ENCODE results near the gene TSPAN10. TPM values are rescaled to one million over a fixed set of nuclear protein-coding genes. Genes with fewer than 3 reads are reported as not detected.

TSPAN10 gene
- total and polyA plus RNA-seq, 4 donors: 0.61 to 4.7 (median 1.1) TPM

GRCh38 chr17:81656835-81657234, 19.8 kb downstream of the TSPAN10 start:
- peak in 1 of 3 donors; percentile 14 for DNase-seq
- Histone ChIP-seq H3K4me3 (no peak overlapping the region), H3K36me3 (ENCODE audit: control insufficient read depth in 4 of 4, insufficient read depth in 4 of 4, low read length in 4 of 4) (no peaks in the 10 kb centered on the region), H3K27me3 (ENCODE audit: control insufficient read depth in 3 of 3, insufficient read depth in 3 of 3, low read length in 2 of 3) (peaks cover 0 to 1% (median 0%) of the 10 kb centered on the region in 3 donors), H3K4me1 (ENCODE audit: control insufficient read depth in 5 of 5, insufficient read depth in 5 of 5, low read length in 5 of 5) (peaks cover 0 to 9% (median 0%) of the 10 kb centered on the region in 5 donors), H3K9ac (ENCODE audit: insufficient read depth in 1 of 2, low read length in 2 of 2) (no peak overlapping the region), H3K9me3 (ENCODE audit: control insufficient read depth in 4 of 4, insufficient read depth in 3 of 4, low read length in 3 of 4) (no peaks in the 10 kb centered on the region), H3K27ac (ENCODE audit: low read depth in 1 of 2, low read length in 1 of 2) (no peak overlapping the region)
- TF ChIP-seq, protein P1, sequence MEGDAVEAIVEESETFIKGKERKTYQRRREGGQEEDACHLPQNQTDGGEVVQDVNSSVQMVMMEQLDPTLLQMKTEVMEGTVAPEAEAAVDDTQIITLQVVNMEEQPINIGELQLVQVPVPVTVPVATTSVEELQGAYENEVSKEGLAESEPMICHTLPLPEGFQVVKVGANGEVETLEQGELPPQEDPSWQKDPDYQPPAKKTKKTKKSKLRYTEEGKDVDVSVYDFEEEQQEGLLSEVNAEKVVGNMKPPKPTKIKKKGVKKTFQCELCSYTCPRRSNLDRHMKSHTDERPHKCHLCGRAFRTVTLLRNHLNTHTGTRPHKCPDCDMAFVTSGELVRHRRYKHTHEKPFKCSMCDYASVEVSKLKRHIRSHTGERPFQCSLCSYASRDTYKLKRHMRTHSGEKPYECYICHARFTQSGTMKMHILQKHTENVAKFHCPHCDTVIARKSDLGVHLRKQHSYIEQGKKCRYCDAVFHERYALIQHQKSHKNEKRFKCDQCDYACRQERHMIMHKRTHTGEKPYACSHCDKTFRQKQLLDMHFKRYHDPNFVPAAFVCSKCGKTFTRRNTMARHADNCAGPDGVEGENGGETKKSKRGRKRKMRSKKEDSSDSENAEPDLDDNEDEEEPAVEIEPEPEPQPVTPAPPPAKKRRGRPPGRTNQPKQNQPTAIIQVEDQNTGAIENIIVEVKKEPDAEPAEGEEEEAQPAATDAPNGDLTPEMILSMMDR (IDR thresholded peaks at IDR 0.05; ENCODE audit: control extremely low read depth, extremely low read depth): no peak
- no peak for ATAC-seq (ENCODE audit: insufficient read depth, low FRiP score)
- WGBS, 2 donors: 53 to 57% methylated on average over 4 of the region's 4 CpGs

- DNase-seq (peak in 1 of 3 donors; percentile 6), ATAC-seq (ENCODE audit: insufficient read depth, low FRiP score) (no peak)
- no peaks in the 10 kb centered on the region for H3K36me3 ChIP-seq (ENCODE audit: control insufficient read depth in 4 of 4, insufficient read depth in 4 of 4, low read length in 4 of 4)
- TF ChIP-seq, protein P1 (IDR thresholded peaks at IDR 0.05; ENCODE audit: control extremely low read depth, extremely low read depth): no peak
- H3K27ac ChIP-seq (ENCODE audit: low read depth in 1 of 2, low read length in 1 of 2): peak overlapping the region in 1 of 2 donors; percentile 32
- H3K9ac ChIP-seq (ENCODE audit: insufficient read depth in 1 of 2, low read length in 2 of 2): no peak overlapping the region
- no peaks in the 10 kb centered on the region for H3K4me1 ChIP-seq (ENCODE audit: control insufficient read depth in 5 of 5, insufficient read depth in 5 of 5, low read length in 5 of 5)
- no peak overlapping the region for H3K4me3 ChIP-seq
- 72 to 76% methylated on average over 5 of the region's 5 CpGs for WGBS, 2 donors
- no peaks in the 10 kb centered on the region for H3K27me3 ChIP-seq (ENCODE audit: control insufficient read depth in 3 of 3, insufficient read depth in 3 of 3, low read length in 2 of 3)
- H3K9me3 ChIP-seq (ENCODE audit: control insufficient read depth in 4 of 4, insufficient read depth in 3 of 4, low read length in 3 of 4): no peaks in the 10 kb centered on the region
These were observed 22.0 kb downstream of the TSPAN10 start for GRCh38 chr17:81659038-81659437.

GRCh38 chr17:81660441-81660840, 23.4 kb downstream of the TSPAN10 start:
- no peak overlapping the region for H3K4me3 ChIP-seq
- H3K27ac ChIP-seq (ENCODE audit: low read depth in 1 of 2, low read length in 1 of 2): no peak overlapping the region
- no peaks in the 10 kb centered on the region for H3K27me3 ChIP-seq (ENCODE audit: control insufficient read depth in 3 of 3, insufficient read depth in 3 of 3, low read length in 2 of 3)
- 90 to 95% methylated on average over 9 of the region's 9 CpGs for WGBS, 2 donors
- H3K4me1 ChIP-seq (ENCODE audit: control insufficient read depth in 5 of 5, insufficient read depth in 5 of 5, low read length in 5 of 5): peaks cover 0 to 5% (median 0%) of the 10 kb centered on the region in 5 donors
- peaks cover 0 to 3% (median 0%) of the 10 kb centered on the region in 4 donors for H3K36me3 ChIP-seq (ENCODE audit: control insufficient read depth in 4 of 4, insufficient read depth in 4 of 4, low read length in 4 of 4)
- TF ChIP-seq, protein P1 (IDR thresholded peaks at IDR 0.05; ENCODE audit: control extremely low read depth, extremely low read depth): no peak
- no peak for DNase-seq
- H3K9ac ChIP-seq (ENCODE audit: insufficient read depth in 1 of 2, low read length in 2 of 2): no peak overlapping the region
- ATAC-seq (ENCODE audit: insufficient read depth, low FRiP score): no peak
- no peaks in the 10 kb centered on the region for H3K9me3 ChIP-seq (ENCODE audit: control insufficient read depth in 4 of 4, insufficient read depth in 3 of 4, low read length in 3 of 4)

GRCh38 chr17:81662002-81662401, 25.0 kb downstream of the TSPAN10 start:
- Histone ChIP-seq H3K9ac (ENCODE audit: insufficient read depth in 1 of 2, low read length in 2 of 2) (no peak overlapping the region), H3K4me1 (ENCODE audit: control insufficient read depth in 5 of 5, insufficient read depth in 5 of 5, low read length in 5 of 5) (peaks cover 0 to 10% (median 0%) of the 10 kb centered on the region in 5 donors), H3K27me3 (ENCODE audit: control insufficient read depth in 3 of 3, insufficient read depth in 3 of 3, low read length in 2 of 3) (no peaks in the 10 kb centered on the region), H3K36me3 (ENCODE audit: control insufficient read depth in 4 of 4, insufficient read depth in 4 of 4, low read length in 4 of 4) (peaks cover 0 to 3% (median 0%) of the 10 kb centered on the region in 4 donors), H3K9me3 (ENCODE audit: control insufficient read depth in 4 of 4, insufficient read depth in 3 of 4, low read length in 3 of 4) (no peaks in the 10 kb centered on the region), H3K4me3 (no peak overlapping the region), H3K27ac (ENCODE audit: low read depth in 1 of 2, low read length in 1 of 2) (no peak overlapping the region)
- TF ChIP-seq, protein P1 (IDR thresholded peaks at IDR 0.05; ENCODE audit: control extremely low read depth, extremely low read depth): no peak
- 94 to 97% methylated on average over 4 of the region's 4 CpGs for WGBS, 2 donors
- ATAC-seq (ENCODE audit: insufficient read depth, low FRiP score): no peak
- no peak for DNase-seq
